HG03159 (cell line): ENCODE measurements around the gene MREG.
A peak's percentile ranks its signal among the peaks of the same experiment; 100 is the strongest.
"Not testable (repeated sequence)": the region's sequence is repeated elsewhere in the genome, so short reads cannot be mapped to it uniquely, and the experiment has no call there.

ENCODE experiments used
- ATAC-seq: cut with Tn5 transposase; IDR thresholded peaks from one replicate; pipeline ENCODE4 v1.9.1; 2021; ENCODE audit warnings: mild to moderate bottlenecking, moderate library complexity; ENCODE audit not compliant: unreplicated experiment

MREG gene

GRCh38 chr2:215994911-215995310 lies 18.4 kb downstream of the MREG start:
- ATAC-seq = no peak

- not testable (repeated sequence) for ATAC-seq
These were observed 24.7 kb downstream of the MREG start for GRCh38 chr2:215988556-215989207.

- no peak for ATAC-seq
These were observed 28.1 kb downstream of the MREG start for GRCh38 chr2:215985257-215985656.

GRCh38 chr2:215984661-215985060 lies 28.7 kb downstream of the MREG start:
- ATAC-seq = no peak

- no peak for ATAC-seq
These were observed 29.6 kb downstream of the MREG start for GRCh38 chr2:215983581-215984351.

- ATAC-seq = peak; percentile 44
These were observed 30.9 kb downstream of the MREG start for GRCh38 chr2:215982465-215982875.

- ATAC-seq = no peak
These were observed 32.2 kb downstream of the MREG start for GRCh38 chr2:215981115-215981514.

GRCh38 chr2:215979620-215980019 lies 33.7 kb downstream of the MREG start:
- peak; percentile 51 for ATAC-seq

- ATAC-seq = no peak
These were observed 38.5 kb downstream of the MREG start for GRCh38 chr2:215974700-215975429.

- ATAC-seq = no peak
These were observed 39.2 kb downstream of the MREG start for GRCh38 chr2:215973954-215974699.

GRCh38 chr2:215973145-215973792 lies 40.1 kb downstream of the MREG start:
- ATAC-seq = no peak

GRCh38 chr2:215971671-215972070 lies 41.7 kb downstream of the MREG start:
- ATAC-seq = no peak

GRCh38 chr2:215970894-215971293 lies 42.5 kb downstream of the MREG start:
- ATAC-seq = not testable (repeated sequence)

- no peak for ATAC-seq
These were observed 42.9 kb downstream of the MREG start for GRCh38 chr2:215970425-215970824.

GRCh38 chr2:215969131-215969841 lies 44.1 kb downstream of the MREG start:
- ATAC-seq = no peak

- ATAC-seq = no peak
These were observed 44.9 kb downstream of the MREG start for GRCh38 chr2:215968499-215968898.

GRCh38 chr2:215967590-215968378 lies 45.6 kb downstream of the MREG start:
- no peak for ATAC-seq

GRCh38 chr2:215966951-215967350 lies 46.4 kb downstream of the MREG start:
- no peak for ATAC-seq

- no peak for ATAC-seq
These were observed 47.1 kb downstream of the MREG start for GRCh38 chr2:215966274-215966673.
